A673 (cell line): Measurements from ENCODE around the gene GLS.
"Not testable (repeated sequence)": the region's sequence is repeated elsewhere in the genome, so short reads cannot be mapped to it uniquely, and the experiment has no call there.

ENCODE experiments used
- EZH2 ChIP-seq: fragments of 200-600 bp; sonication (generic); IDR thresholded peaks from 2 replicates; pipeline ENCODE4 v1.6.1; 2017; ENCODE audit warnings: borderline replicate concordance, low read depth, mild to moderate bottlenecking, mixed read lengths, antibody characterized with exemption, low read length; ENCODE audit not compliant: poor library complexity, severe bottlenecking
- TF ChIP-seq, protein P1 (sequence below): fragments of 300-800, 200-600 bp; sonication (generic); conservative IDR thresholded peaks from 2 replicates; pipeline ENCODE4 v1.5.1; 2017; ENCODE audit warnings: low read depth, mild to moderate bottlenecking, antibody characterized with exemption, low read length, moderate library complexity, mixed read lengths

GRCh38 chr2:190853022-190853421 is 27.6 kb upstream of the GLS start:
- TF ChIP-seq, protein P1, sequence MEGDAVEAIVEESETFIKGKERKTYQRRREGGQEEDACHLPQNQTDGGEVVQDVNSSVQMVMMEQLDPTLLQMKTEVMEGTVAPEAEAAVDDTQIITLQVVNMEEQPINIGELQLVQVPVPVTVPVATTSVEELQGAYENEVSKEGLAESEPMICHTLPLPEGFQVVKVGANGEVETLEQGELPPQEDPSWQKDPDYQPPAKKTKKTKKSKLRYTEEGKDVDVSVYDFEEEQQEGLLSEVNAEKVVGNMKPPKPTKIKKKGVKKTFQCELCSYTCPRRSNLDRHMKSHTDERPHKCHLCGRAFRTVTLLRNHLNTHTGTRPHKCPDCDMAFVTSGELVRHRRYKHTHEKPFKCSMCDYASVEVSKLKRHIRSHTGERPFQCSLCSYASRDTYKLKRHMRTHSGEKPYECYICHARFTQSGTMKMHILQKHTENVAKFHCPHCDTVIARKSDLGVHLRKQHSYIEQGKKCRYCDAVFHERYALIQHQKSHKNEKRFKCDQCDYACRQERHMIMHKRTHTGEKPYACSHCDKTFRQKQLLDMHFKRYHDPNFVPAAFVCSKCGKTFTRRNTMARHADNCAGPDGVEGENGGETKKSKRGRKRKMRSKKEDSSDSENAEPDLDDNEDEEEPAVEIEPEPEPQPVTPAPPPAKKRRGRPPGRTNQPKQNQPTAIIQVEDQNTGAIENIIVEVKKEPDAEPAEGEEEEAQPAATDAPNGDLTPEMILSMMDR, result not testable (repeated sequence)
- TF ChIP-seq EZH2, result not testable (repeated sequence)
